WERI-Rb-1 (cell line): Measurements from ENCODE around the gene WASF1.

ENCODE experiments used
- DNase-seq: peaks from one replicate; pipeline ENCODE4 v3.0.0-alpha.2; 2020
- H3K27ac ChIP-seq: fragments of 250-450 bp; sonication (Bioruptor Pico); 2 replicates; pipeline ENCODE4 v1.5.1; 2020; ENCODE audit warnings: mild to moderate bottlenecking, moderate library complexity
- H3K27me3 ChIP-seq: fragments of 250-450 bp; sonication (Bioruptor Pico); 2 replicates; pipeline ENCODE4 v1.5.1; 2021; ENCODE audit warnings: mild to moderate bottlenecking, low read depth, moderate library complexity; ENCODE audit not compliant: insufficient read depth, severe bottlenecking
- H3K36me3 ChIP-seq: fragments of 250-450 bp; sonication (Bioruptor Pico); 2 replicates; pipeline ENCODE4 v1.5.1; 2020; ENCODE audit warnings: mild to moderate bottlenecking, moderate library complexity
- H3K4me3 ChIP-seq: 2 replicates; pipeline ENCODE4 v1.5.1; 2011; ENCODE audit warnings: low read depth, mild to moderate bottlenecking, control low read depth, low read length
- H3K9me3 ChIP-seq: fragments of 250-450 bp; sonication (Bioruptor Pico); 2 replicates; pipeline ENCODE4 v1.5.1; 2021; ENCODE audit warnings: mild to moderate bottlenecking, moderate library complexity; ENCODE audit not compliant: severe bottlenecking
- CTCF ChIP-seq: IDR thresholded peaks from 2 replicates; pipeline ENCODE4 v1.5.1; 2011; ENCODE audit warnings: low read depth, mild to moderate bottlenecking, control low read depth, inconsistent platforms, low read length

WASF1 gene

GRCh38 chr6:110214338-110214737 lies 34.9 kb upstream of the WASF1 start:
- no peak for DNase-seq
- Histone ChIP-seq H3K9me3 (no peaks in the 10 kb centered on the region), H3K36me3 (peaks cover 51% of the 10 kb centered on the region), H3K4me3 (no peak overlapping the region), H3K27ac (no peak overlapping the region), H3K27me3 (no peaks in the 10 kb centered on the region)
- TF ChIP-seq CTCF = no peak

DNA sequence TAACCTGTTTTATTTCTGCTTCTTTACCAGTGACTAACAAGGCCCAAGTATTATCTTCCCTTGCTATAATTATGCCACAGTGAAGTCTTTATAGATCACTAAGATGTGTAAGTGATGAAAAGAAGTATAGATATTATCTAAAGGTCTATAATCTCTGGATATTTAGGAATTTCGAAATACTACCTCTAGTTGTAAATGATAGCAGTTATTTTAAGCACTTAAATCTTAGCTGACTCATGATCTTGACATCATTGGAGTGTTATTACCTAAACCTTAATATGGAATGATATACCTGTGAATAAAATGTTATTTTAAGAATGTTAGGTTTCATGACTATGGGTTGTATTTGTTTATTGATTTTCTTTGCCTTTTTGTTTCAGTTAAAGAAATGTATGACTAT lies 32.3 kb upstream of the WASF1 start:
- H3K36me3 ChIP-seq = peaks cover 36% of the 10 kb centered on the region

DNA sequence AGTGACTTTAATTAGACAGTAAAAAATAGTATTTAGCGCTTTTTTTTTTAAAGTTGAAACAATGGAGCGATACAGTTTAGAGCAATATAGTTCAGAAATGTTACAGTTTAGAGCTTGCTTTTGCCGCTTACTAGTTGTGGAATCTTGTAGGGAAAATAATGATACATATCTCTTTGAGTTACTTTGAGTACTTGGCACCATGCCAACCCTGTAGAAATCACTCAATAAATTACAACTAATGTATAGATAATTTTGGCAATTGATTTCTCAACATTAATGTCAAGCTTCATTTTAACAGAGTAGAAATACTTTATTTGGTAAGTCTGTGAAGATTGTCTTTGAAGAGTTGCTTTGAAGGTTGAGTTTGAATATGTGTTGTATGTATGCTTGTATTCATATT lies 28.2 kb upstream of the WASF1 start:
- Histone ChIP-seq H3K27me3 (no peaks in the 10 kb centered on the region), H3K4me3 (no peak overlapping the region), H3K36me3 (peaks cover 15% of the 10 kb centered on the region), H3K9me3 (no peaks in the 10 kb centered on the region), H3K27ac (no peak overlapping the region)
- DNase-seq = no peak
- no peak for TF ChIP-seq CTCF

More for the DNA sequence above, 32.3 kb upstream of the WASF1 start:
- DNase-seq = no peak
- H3K27ac ChIP-seq = no peak overlapping the region
- H3K4me3 ChIP-seq = no peak overlapping the region
- no peaks in the 10 kb centered on the region for H3K27me3 ChIP-seq
- no peaks in the 10 kb centered on the region for H3K9me3 ChIP-seq
- TF ChIP-seq CTCF = no peak

- no peak overlapping the region for H3K4me3 ChIP-seq
- H3K9me3 ChIP-seq = no peaks in the 10 kb centered on the region
These were observed 21.8 kb upstream of the WASF1 start for GRCh38 chr6:110201151-110201884.

DNA sequence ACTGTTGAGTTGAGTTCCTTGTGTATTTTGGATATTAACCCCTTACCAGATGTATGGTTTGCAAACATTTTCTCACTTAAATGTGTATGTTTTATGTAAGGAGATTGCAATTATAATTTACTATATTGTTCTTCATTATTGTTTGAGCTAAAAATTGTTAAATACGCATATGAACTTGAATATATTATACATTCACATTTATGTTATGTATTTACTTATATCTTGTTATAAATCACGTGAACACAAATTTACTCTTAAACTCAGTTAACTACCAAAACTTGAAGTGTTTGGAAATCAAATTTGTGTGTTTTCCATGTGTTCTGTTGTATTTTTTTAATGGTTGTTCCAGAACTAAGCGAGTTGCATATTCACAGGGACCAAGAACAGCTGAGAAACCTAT lies 19.1 kb upstream of the WASF1 start:
- DNase-seq = no peak
- no peaks in the 10 kb centered on the region for H3K27me3 ChIP-seq
- H3K27ac ChIP-seq = no peak overlapping the region
- no peaks in the 10 kb centered on the region for H3K9me3 ChIP-seq
- no peak for TF ChIP-seq CTCF
- H3K36me3 ChIP-seq = peaks cover 3% of the 10 kb centered on the region
- H3K4me3 ChIP-seq = no peak overlapping the region

More at GRCh38 chr6:110201151-110201884, 21.8 kb upstream of the WASF1 start:
- Histone ChIP-seq H3K36me3 (no peaks in the 10 kb centered on the region), H3K27me3 (no peaks in the 10 kb centered on the region), H3K27ac (no peak overlapping the region)
- DNase-seq = no peak
- TF ChIP-seq CTCF = no peak

DNA sequence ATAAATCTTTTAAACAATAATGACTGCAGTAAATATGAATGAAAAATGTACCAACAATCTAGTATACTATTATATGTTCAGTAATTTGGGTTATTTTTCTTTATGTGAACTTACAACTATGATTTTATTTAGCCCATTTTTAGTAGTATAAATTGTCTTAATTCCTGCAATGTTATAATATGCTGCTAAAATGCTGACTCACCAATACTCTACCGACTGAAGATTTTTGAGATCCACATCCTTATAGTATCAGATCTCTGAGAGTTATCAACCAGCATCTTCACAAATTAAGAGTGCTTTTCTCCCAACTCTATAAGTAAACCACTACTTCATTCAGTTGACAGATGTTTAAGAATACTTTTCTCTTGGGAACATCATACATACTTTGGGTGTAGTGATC lies 17.4 kb upstream of the WASF1 start:
- no peak for TF ChIP-seq CTCF
- H3K4me3 ChIP-seq = no peak overlapping the region
- no peaks in the 10 kb centered on the region for H3K9me3 ChIP-seq
- peaks cover 6% of the 10 kb centered on the region for H3K36me3 ChIP-seq
- no peak for DNase-seq
- H3K27me3 ChIP-seq = no peaks in the 10 kb centered on the region
- no peak overlapping the region for H3K27ac ChIP-seq
